HG03469 (cell line): Measurements from ENCODE around the gene TCEANC2.
"Not testable (repeated sequence)": the region's sequence is repeated elsewhere in the genome, so short reads cannot be mapped to it uniquely, and the experiment has no call there.

Source experiments
- ATAC-seq: cut with Tn5 transposase; IDR thresholded peaks from one replicate; pipeline ENCODE4 v1.9.1; 2021; ENCODE audit warnings: mild to moderate bottlenecking, moderate library complexity, moderate number of reproducible peaks; ENCODE audit not compliant: unreplicated experiment

TCEANC2 gene

DNA sequence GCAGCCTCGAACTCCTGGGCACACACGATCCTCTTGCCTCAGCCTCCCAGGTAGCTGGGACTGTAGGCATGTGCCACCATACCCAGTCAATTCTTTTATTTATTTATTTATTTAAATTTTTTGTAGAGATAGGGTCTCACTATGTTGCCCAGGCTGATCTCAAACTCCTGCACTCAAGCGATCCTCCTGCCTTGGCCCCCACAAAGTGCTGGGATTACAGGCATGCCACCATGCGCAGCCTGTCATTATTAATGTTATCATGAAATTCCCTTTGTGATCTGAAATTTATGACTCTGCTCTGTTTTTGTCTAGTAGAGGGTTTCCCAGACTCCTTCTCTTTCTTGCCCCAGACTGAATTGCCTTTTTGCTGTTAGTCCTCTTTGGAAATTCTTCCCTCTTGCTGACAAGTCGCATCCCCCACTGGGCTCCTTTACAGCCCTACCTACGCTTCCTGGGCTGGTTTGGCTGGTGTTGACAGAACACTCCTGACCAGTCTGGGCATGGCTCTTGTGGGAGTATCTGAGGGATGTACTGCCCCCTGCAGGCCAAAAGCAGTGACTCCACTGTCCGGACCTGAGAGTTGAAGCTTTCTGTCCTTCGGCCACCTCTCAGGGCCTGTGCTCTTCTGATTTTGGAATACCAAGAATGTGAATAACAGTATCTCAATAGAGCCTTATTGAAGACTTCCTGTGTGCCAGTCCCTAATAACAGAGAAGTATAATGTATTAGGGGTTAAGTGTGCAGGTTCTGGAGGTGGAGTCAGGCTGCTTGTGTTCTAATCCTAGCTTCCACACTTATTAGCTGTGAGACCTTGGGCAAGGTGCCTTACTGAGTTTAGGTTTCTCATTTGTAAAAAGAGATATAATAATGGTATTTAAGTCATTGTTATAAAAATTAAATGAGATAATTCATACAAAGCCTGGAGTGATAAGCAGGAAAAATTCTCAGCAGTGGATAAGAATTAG is 28.2 kb downstream of the TCEANC2 start:
- ATAC-seq, result peak; percentile 54

DNA sequence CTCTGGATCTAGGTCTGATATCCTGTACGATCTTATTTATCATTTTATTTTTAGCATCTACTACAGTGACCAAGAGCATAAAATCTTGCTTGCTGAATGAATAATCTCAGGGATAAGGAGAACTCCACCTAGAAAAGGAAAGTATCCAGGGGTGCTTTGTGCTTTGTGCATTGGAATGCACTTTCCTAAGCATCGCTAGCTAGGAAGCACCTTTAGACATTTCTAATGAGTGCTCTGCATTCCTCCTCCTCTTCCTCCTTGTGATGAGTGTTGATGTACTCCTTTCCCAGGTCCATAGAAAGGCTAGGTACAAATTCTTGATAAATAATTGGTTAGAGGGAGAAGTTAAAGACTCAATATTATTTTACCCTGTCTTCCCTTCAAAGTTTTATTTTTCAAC is 31.4 kb downstream of the TCEANC2 start:
- ATAC-seq, result no peak

GRCh38 chr1:54086754-54087153 is 33.3 kb downstream of the TCEANC2 start:
- ATAC-seq, result no peak

GRCh38 chr1:54088385-54088784 is 35.0 kb downstream of the TCEANC2 start:
- ATAC-seq, result no peak

DNA sequence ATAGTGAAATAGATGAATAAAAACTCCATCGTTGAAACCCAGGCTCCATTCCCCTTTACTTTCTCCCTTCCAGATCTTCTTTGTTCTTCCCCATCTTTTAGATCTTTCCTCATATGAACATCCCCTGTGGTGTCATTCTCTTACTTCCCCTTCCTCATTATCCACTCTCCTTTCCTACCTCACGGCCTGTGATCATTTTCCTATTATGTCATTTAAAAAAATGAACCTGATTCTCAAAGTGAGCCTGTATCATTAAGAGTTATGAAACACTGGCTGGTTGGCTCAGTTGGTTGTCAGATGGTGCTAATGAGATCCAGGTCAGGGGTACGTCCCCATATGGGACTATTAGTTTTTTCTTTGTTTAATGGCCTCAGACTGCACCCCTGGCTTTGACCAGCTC is 38.3 kb downstream of the TCEANC2 start:
- no peak for ATAC-seq

DNA sequence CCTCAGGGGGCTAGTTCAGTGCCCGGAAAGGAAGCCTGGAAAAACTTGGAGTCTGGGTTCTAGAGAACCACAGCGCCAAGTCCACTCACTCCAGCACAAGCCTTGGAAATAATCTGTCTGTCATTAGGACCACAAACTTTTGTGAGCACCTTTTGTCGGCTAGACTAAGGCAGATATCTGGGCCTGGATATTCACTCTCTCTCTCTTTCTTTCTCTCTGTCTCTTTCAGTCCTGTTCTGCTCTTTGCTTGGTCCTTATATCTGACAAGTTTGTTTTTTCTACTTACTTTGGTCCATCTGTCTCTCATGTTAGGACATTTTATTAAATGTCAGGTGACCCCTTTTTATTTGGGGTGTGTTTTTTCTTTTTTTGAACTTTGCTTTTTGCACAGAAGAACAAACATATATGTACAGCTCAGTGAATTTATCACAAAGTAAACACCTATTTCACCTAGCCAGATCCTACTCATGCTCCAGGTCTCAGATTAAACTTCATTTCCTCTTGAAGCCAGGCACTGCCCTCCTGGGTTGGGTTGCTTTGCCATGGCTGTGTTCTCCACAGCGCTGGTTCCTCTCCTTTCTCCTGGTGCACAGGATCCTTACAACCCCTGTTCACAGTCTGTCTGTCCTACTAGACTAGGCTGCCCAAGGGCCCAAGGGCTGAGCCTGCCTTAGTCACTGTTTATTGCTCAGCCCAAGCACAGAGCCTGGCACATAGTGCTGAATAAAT is 40.8 kb downstream of the TCEANC2 start:
- no peak for ATAC-seq

- not testable (repeated sequence) for ATAC-seq
Observed at GRCh38 chr1:54094730-54095105, 41.3 kb downstream of the TCEANC2 start.

DNA sequence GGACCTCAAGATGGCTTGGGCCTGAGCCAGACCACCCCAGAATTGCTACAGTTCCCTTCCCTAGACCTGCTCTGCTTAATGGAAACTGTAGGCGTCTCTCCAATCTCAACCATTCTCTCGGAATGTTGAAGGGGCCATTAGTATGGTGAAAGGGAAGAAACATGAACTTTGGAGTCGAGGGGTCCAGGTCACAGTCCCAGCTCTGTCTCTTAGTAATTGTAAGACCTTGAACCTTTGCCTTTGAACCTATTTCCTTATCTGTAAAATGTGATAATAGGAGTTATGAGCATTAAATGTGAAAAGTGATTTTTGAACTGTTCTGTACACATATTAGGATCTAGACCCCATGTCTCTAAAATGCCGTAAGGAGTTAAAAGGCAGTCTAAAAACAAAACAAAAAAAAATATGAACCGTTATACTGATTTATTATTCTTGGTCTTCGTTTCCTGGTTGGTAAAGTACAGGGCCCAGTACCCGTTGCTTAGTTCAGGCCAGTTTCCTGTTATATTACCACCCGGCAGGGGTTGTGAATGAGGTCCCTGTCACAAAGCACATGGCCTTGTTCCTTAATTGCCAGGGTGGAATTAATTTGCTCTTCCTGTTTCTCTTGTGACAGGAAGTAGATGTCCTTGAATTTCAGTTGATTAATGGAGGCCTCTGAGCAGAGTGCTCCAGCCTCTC is 42.3 kb downstream of the TCEANC2 start:
- ATAC-seq, result no peak

GRCh38 chr1:54096227-54096876 is 42.9 kb downstream of the TCEANC2 start:
- no peak for ATAC-seq

DNA sequence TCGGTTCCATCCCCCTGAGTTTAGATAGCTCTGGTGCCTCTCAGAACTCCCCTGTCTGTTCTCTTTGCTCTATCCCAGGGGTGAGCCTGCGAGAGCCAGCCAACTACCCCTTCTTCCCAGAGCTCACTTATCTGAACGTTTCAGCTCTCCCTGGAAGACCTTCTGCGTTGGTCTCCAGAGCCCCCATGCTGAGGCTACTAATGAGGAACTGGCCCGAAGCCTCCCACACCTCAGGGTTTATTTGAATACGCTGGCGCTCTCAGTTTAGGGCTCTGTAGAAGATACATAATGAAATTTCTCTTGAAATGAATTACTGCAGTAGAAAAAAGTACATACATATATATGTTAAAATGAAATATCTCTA is 43.5 kb downstream of the TCEANC2 start:
- no peak for ATAC-seq

DNA sequence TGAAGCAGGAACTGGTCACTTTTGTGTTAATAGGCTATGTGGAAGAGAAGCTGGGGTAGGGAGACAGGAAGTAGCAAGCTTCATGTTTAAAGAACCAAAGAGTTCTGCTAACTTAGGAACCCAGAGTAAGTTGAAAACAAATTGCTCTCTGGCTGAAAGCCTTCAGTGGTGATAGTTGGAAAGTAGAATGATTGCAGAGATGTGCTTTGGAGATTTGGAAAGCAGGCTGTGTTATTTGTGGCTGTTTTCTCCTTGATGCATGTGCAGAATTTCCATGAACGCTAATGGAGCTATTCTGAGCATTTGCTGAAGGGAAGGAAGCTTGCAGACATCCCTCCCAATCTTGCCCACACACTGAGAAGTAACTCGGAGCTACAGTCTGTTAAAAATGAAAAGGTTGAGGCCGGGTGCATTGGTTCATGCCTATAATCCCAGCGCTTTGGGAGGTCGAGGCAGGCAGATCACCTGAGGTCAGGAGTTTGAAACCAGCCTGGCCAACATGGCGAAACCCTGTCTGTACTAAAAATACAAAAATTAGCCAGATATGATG is 45.7 kb downstream of the TCEANC2 start:
- ATAC-seq, result no peak

GRCh38 chr1:54100500-54100899 is 47.1 kb downstream of the TCEANC2 start:
- no peak for ATAC-seq

DNA sequence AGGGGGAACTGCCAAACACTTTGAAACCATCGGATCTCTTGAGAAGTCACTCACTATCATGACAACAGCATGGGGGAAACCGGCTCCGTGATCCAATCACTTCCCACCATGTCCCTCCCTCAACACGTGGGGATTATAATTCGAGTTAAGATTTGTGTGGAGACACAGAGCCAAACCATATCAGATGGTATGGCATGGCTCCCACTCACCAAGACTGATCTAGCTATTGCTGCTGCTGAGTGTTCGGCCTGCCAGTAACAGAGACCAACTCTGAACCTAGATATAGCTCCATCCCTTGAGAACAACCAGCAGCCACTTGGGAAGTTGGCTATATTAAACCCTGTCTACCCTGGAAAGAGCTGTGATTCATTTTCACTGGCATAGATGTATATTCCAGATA is 50.0 kb downstream of the TCEANC2 start:
- ATAC-seq, result no peak

GRCh38 chr1:54104613-54105012 is 51.2 kb downstream of the TCEANC2 start:
- not testable (repeated sequence) for ATAC-seq

DNA sequence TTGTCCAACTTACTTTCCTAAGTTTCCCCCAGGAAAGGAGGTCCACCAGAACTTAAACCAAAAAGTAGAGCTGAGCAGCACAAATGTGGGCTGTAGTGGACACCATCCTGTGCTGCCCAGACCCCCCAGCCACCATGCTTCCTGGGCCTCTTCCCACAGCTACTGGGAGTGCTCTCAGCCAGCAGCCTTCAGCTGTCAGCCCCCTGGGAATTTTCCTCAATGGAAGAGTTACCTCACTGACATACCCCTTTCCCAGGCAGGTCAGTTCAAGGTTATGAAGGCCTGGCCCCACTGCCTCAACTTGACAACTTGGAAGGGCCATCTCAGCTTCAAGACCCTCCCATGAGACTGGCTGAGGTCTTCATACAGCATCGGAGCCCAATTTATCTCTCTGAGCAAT is 51.7 kb downstream of the TCEANC2 start:
- no peak for ATAC-seq

GRCh38 chr1:54105736-54106269 is 52.4 kb downstream of the TCEANC2 start:
- ATAC-seq, result no peak

- no peak for ATAC-seq
Observed at GRCh38 chr1:54107131-54107530, 53.7 kb downstream of the TCEANC2 start.

DNA sequence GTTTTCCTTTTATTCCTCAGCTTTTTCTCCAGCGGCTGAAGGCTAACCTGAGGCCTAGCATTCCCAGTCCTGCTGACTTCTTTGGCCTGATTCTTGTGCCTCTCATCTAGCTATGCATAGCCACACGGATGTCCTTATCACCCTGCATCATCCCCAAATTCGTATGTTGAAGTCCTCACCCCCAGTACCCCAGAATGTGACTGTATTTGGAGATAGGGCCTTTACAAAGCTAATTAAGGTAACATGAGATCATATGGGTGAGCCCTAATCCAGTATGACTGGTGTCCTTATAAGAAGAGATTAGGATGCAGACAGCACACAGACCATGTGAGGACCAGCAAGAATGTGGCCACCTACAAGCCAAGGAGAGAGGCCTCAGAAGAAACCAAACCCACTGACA is 54.7 kb downstream of the TCEANC2 start:
- ATAC-seq, result no peak

DNA sequence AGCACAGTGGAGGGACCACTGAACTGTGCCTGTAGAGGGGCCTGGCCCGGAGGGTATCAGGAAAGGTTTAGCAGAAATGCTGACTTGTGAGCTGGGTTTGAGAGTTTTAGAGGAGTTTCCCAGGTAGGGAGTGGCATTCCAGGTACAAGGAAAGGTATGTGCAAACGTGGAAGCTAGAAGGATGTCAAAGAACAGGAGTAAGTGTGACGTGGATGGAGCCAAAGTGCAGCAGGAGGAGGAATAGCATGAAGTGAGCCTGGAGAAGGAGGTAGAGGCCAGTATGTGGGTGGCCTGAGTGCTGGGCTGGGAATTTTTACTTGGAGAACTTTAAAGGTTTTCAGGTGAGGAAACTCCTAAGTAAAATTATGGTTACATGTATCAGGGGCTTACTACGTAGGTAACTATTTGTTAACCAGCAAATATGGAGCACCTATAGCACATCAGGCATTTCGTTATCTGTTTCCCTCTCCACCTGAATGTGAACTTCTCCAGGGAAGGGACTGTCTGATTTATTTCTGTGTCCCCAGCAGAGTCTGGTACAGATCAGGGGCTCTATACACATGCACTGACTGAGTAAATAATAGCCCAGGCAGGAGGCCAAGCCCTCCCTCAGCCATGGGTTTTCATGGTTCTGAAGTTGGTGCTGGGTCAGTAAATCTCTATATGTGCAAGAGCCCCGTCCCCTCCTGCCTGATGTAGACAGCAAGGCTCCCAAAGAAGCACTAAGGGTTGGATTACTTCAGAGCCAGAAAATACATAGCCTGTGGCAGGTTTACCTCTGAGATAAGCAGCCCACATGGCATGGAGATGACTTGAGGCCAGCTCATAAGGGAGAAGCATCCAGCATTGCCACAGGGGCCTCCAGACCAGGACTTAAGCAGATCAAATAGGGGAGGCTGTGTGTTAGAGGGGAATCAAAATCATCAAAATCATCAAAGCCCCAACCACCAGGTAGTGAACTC is 56.0 kb downstream of the TCEANC2 start:
- ATAC-seq, result no peak
